Astrocyte (in vitro differentiated cells and primary cell): ENCODE measurements around the gene HECW1. TPM values are rescaled to one million over a fixed set of nuclear protein-coding genes. Genes with fewer than 3 reads are reported as not detected.

ENCODE experiments used
- DNase-seq: peaks from one replicate; pipeline ENCODE4 v3.0.0-alpha.2; 2010; ENCODE audit warnings: low read depth
- FAIRE-seq: peaks from 2 replicates; lab custom pipeline; 2011; peaks lifted over from hg19 to GRCh38; lab: Jason Lieb, UNC
- H2AFZ ChIP-seq: 2 replicates; pipeline ENCODE4 v1.6.0; 2012; ENCODE audit warnings: low read depth, low read length, inconsistent platforms
- H3K27ac ChIP-seq: 2 replicates; pipeline ENCODE4 v1.5.1; 2011; ENCODE audit warnings: low read depth, low read length, inconsistent platforms
- H3K27me3 ChIP-seq: 2 replicates; pipeline ENCODE4 v1.6.0; 2011; ENCODE audit warnings: low read length, inconsistent platforms; ENCODE audit not compliant: insufficient read depth
- H3K36me3 ChIP-seq: 2 replicates; pipeline ENCODE4 v1.5.1; 2011; ENCODE audit warnings: low read length, inconsistent platforms; ENCODE audit not compliant: insufficient read depth
- H3K4me1 ChIP-seq: 2 replicates; pipeline ENCODE4 v1.5.1; 2011; ENCODE audit warnings: low read length, inconsistent platforms; ENCODE audit not compliant: insufficient read depth
- H3K4me2 ChIP-seq: 2 replicates; pipeline ENCODE4 v1.6.0; 2012; ENCODE audit warnings: low read length, inconsistent platforms
- H3K4me3 ChIP-seq: 2 replicates; pipeline ENCODE4 v1.5.1; 2011; ENCODE audit warnings: low read depth, mild to moderate bottlenecking, low read length, inconsistent platforms; ENCODE audit not compliant: insufficient read depth
- H3K79me2 ChIP-seq: 2 replicates; pipeline ENCODE4 v1.6.0; 2012; ENCODE audit warnings: mild to moderate bottlenecking, low read length, inconsistent platforms; ENCODE audit not compliant: insufficient read depth
- H3K9ac ChIP-seq: 2 replicates; pipeline ENCODE4 v1.6.0; 2012; ENCODE audit warnings: mild to moderate bottlenecking, low read length, inconsistent platforms
- H3K9me3 ChIP-seq: 2 replicates; pipeline ENCODE4 v1.5.1; 2012; ENCODE audit warnings: low read depth, mild to moderate bottlenecking, low read length, inconsistent platforms; ENCODE audit not compliant: insufficient read depth
- H4K20me1 ChIP-seq: 2 replicates; pipeline ENCODE4 v1.6.0; 2012; ENCODE audit warnings: low read length, inconsistent platforms; ENCODE audit not compliant: insufficient read depth
- H3K27ac Mint-ChIP-seq: one replicate; pipeline ENCODE4 v1.8.0; 2021; ENCODE audit warnings: mild to moderate bottlenecking, mixed read lengths; ENCODE audit not compliant: unreplicated experiment
- H3K27me3 Mint-ChIP-seq: one replicate; pipeline ENCODE4 v1.8.0; 2021; ENCODE audit warnings: low read depth, mixed read lengths; ENCODE audit not compliant: unreplicated experiment
- H3K36me3 Mint-ChIP-seq: one replicate; pipeline ENCODE4 v1.8.0; 2021; ENCODE audit warnings: low read depth, mixed read lengths; ENCODE audit not compliant: unreplicated experiment
- H3K4me1 Mint-ChIP-seq: one replicate; pipeline ENCODE4 v1.8.0; 2021; ENCODE audit warnings: low read depth, mixed read lengths; ENCODE audit not compliant: unreplicated experiment
- H3K4me3 Mint-ChIP-seq: one replicate; pipeline ENCODE4 v1.8.0; 2021; ENCODE audit warnings: mild to moderate bottlenecking, moderate library complexity, mixed read lengths; ENCODE audit not compliant: unreplicated experiment
- H3K9me3 Mint-ChIP-seq: one replicate; pipeline ENCODE4 v1.8.0; 2021; ENCODE audit warnings: mild to moderate bottlenecking, mixed read lengths; ENCODE audit not compliant: unreplicated experiment
- EZH2 ChIP-seq: IDR thresholded peaks from 2 replicates; pipeline ENCODE4 v1.6.1; 2012; ENCODE audit warnings: mild to moderate bottlenecking, low read length, inconsistent platforms; ENCODE audit not compliant: insufficient read depth
- total RNA-seq: library from RNA; stranded (reverse); gene quantifications from 2 replicates; pipeline ENCODE4 v1.2.1, GENCODE V29; 2021
- TF ChIP-seq, protein P1 (sequence below): IDR thresholded peaks from 2 replicates; pipeline ENCODE4 v1.5.1; 2011; ENCODE audit warnings: low read depth, mild to moderate bottlenecking, inconsistent platforms, low read length, moderate library complexity; ENCODE audit not compliant: insufficient read depth

Gene HECW1
- total RNA-seq, 1 donor from 2014 or later: 3.3 TPM

DNA sequence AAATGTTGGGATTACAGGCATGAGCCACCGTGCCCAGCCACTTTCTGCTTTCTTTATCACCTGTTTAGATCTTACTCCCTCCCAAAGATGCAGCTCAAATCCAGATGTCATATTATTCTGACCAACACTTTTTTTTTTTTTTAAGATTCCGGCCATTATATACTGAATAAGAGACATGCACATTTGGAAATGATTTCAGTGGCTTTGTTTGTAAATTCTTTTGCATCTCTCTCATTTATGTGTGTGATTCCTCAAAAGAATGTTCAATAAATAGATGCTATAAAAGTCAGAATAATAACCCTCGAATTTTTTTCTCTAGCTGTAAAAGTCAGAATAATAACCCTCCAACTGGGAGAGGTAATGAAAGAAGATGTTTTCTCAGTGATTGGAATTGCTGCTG, 25.4 kb downstream of the HECW1 start:
- TF ChIP-seq, protein P1, sequence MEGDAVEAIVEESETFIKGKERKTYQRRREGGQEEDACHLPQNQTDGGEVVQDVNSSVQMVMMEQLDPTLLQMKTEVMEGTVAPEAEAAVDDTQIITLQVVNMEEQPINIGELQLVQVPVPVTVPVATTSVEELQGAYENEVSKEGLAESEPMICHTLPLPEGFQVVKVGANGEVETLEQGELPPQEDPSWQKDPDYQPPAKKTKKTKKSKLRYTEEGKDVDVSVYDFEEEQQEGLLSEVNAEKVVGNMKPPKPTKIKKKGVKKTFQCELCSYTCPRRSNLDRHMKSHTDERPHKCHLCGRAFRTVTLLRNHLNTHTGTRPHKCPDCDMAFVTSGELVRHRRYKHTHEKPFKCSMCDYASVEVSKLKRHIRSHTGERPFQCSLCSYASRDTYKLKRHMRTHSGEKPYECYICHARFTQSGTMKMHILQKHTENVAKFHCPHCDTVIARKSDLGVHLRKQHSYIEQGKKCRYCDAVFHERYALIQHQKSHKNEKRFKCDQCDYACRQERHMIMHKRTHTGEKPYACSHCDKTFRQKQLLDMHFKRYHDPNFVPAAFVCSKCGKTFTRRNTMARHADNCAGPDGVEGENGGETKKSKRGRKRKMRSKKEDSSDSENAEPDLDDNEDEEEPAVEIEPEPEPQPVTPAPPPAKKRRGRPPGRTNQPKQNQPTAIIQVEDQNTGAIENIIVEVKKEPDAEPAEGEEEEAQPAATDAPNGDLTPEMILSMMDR: no peak
- TF ChIP-seq EZH2: no peak
- Histone ChIP-seq H3K4me2 (no peak overlapping the region), H3K36me3 (no peaks in the 10 kb centered on the region), H4K20me1 (no peaks in the 10 kb centered on the region), H3K27me3 (no peaks in the 10 kb centered on the region), H3K9me3 (no peaks in the 10 kb centered on the region), H3K27ac (no peak overlapping the region), H2AFZ (no peak overlapping the region), H3K4me3 (no peak overlapping the region), H3K79me2 (no peaks in the 10 kb centered on the region), H3K4me1 (peaks cover 33% of the 10 kb centered on the region), H3K9ac (no peak overlapping the region)
- peak overlapping the region; percentile 97 for H3K27ac Mint-ChIP-seq
- H3K36me3 Mint-ChIP-seq: no peaks in the 10 kb centered on the region
- H3K9me3 Mint-ChIP-seq: no peaks in the 10 kb centered on the region
- FAIRE-seq (no peak), DNase-seq (no peak)
- no peaks in the 10 kb centered on the region for H3K27me3 Mint-ChIP-seq
- H3K4me3 Mint-ChIP-seq: no peak overlapping the region
- peaks cover 53% of the 10 kb centered on the region for H3K4me1 Mint-ChIP-seq

DNA sequence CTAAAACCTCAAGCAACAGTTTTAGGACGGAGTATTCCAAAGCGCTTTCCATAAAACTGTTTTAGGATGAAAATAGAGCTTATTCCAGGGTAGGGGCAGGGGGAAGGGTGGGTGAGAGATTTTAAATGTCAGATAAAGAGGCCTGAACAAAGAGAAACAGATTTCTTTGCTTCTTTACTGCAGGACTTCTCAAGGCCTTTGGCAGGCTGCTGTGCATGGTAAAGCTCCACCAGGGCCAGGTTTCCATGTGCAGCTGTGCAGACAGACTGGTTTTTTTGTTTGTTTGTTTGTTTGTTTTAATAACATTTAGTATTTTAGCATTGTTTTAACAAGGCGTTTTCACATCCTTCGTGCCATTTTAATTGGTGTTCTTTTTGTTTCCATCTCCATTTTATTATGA, 26.3 kb downstream of the HECW1 start:
- TF ChIP-seq, protein P1: no peak
- TF ChIP-seq EZH2: no peak
- H3K27ac Mint-ChIP-seq: peak overlapping the region; percentile 97
- Histone ChIP-seq H3K4me1 (peaks cover 33% of the 10 kb centered on the region), H3K4me3 (no peak overlapping the region), H3K9me3 (no peaks in the 10 kb centered on the region), H3K4me2 (peak overlapping the region; percentile 36), H4K20me1 (no peaks in the 10 kb centered on the region), H3K9ac (peak overlapping the region; percentile 1), H3K79me2 (no peaks in the 10 kb centered on the region), H3K27me3 (no peaks in the 10 kb centered on the region), H2AFZ (peak overlapping the region; percentile 12), H3K27ac (peak overlapping the region; percentile 27), H3K36me3 (no peaks in the 10 kb centered on the region)
- H3K36me3 Mint-ChIP-seq: no peaks in the 10 kb centered on the region
- no peaks in the 10 kb centered on the region for H3K27me3 Mint-ChIP-seq
- no peaks in the 10 kb centered on the region for H3K9me3 Mint-ChIP-seq
- FAIRE-seq: no peak
- H3K4me3 Mint-ChIP-seq: no peak overlapping the region
- peaks cover 53% of the 10 kb centered on the region for H3K4me1 Mint-ChIP-seq
- no peak for DNase-seq

DNA sequence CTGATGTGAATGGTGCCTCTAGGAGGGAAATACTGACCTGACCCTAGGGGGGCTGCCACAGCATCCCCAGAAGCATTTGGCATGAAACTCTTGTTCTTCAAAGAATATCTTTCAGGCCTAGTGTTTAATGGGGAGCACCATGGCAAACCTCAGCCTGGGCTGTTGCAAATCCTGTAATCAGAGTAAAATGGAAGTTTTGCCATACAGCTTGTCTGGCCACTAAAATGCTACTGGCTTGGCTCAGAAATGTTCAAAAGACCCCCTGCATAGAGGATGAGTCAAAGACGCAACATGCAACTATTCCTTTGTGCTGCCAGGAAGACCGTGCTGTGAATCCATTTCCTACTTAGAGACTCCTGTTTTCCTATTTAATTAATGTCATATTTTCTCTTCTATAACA, 26.7 kb downstream of the HECW1 start:
- Mint-ChIP-seq H3K27me3 (no peaks in the 10 kb centered on the region), H3K36me3 (no peaks in the 10 kb centered on the region), H3K4me1 (peaks cover 55% of the 10 kb centered on the region), H3K9me3 (no peaks in the 10 kb centered on the region), H3K4me3 (no peak overlapping the region), H3K27ac (peak overlapping the region; percentile 97)
- no peaks in the 10 kb centered on the region for H3K9me3 ChIP-seq
- DNase-seq (peak; percentile 76), FAIRE-seq (peak; percentile 72)
- H3K4me2 ChIP-seq: peak overlapping the region; percentile 36
- H3K36me3 ChIP-seq: no peaks in the 10 kb centered on the region
- H3K27me3 ChIP-seq: no peaks in the 10 kb centered on the region
- peak overlapping the region; percentile 27 for H3K27ac ChIP-seq
- TF ChIP-seq EZH2: no peak
- TF ChIP-seq, protein P1: no peak
- no peak overlapping the region for H3K4me3 ChIP-seq
- H2AFZ ChIP-seq: no peak overlapping the region
- H4K20me1 ChIP-seq: no peaks in the 10 kb centered on the region
- no peaks in the 10 kb centered on the region for H3K79me2 ChIP-seq
- H3K4me1 ChIP-seq: peaks cover 33% of the 10 kb centered on the region
- H3K9ac ChIP-seq: no peak overlapping the region
